Right atrium auricular region (tissue), 2 donors: ENCODE measurements around the gene ZBTB16. TPM values are rescaled to one million over a fixed set of nuclear protein-coding genes. Genes with fewer than 3 reads are reported as not detected.
A peak's percentile ranks its signal among the peaks of the same experiment; 100 is the strongest.

Source experiments
- DNase-seq: peaks from one replicate; pipeline ENCODE4 v3.0.0-alpha.2; 2019; ENCODE audit warnings: low spot score
- H3K27ac ChIP-seq, 2 donors: fragments of 200-600 bp; sonication (generic); 1 replicate in 1 of 2; 2 replicates in 1 of 2; pipeline ENCODE4 v1.5.1; 2016 to 2019
- H3K27me3 ChIP-seq, 2 donors: fragments of 200-600 bp; sonication (generic); one replicate each; pipeline versions ENCODE4 v1.5.1 to v1.6.0; 2017 to 2019
- H3K36me3 ChIP-seq: fragments of 200-600 bp; sonication (generic); one replicate; pipeline ENCODE4 v1.5.1; 2016
- H3K4me1 ChIP-seq, 2 donors: fragments of 200-600 bp; sonication (generic); one replicate each; pipeline versions ENCODE4 v1.5.1 to v1.6.0; 2017 to 2019
- H3K4me3 ChIP-seq, 2 donors: fragments of 200-600 bp; sonication (generic); 1 replicate in 1 of 2; 2 replicates in 1 of 2; pipeline ENCODE4 v1.5.1; 2017 to 2019; ENCODE audit warnings: mild to moderate bottlenecking in 1 of 2, moderate library complexity in 1 of 2
- H3K9me3 ChIP-seq, 2 donors: fragments of 200-600 bp; sonication (generic); one replicate each; pipeline ENCODE4 v1.5.1; 2019
- total RNA-seq, 2 donors: library from RNA; depleted of rRNA; stranded (reverse); fragments of >200 nt; gene quantifications; one replicate each; pipeline ENCODE4 v1.1.0, GENCODE V29; 2016
- TF ChIP-seq, protein P1 (sequence below), 2 donors: fragments of 200-600 bp; sonication (generic); IDR thresholded peaks; one replicate each; pipeline ENCODE4 v1.5.1; 2019; ENCODE audit warnings: antibody characterized with exemption in 2 of 2

Gene ZBTB16
- total RNA-seq, 2 donors from 2014 or later: 65.5 to 101 TPM

DNA sequence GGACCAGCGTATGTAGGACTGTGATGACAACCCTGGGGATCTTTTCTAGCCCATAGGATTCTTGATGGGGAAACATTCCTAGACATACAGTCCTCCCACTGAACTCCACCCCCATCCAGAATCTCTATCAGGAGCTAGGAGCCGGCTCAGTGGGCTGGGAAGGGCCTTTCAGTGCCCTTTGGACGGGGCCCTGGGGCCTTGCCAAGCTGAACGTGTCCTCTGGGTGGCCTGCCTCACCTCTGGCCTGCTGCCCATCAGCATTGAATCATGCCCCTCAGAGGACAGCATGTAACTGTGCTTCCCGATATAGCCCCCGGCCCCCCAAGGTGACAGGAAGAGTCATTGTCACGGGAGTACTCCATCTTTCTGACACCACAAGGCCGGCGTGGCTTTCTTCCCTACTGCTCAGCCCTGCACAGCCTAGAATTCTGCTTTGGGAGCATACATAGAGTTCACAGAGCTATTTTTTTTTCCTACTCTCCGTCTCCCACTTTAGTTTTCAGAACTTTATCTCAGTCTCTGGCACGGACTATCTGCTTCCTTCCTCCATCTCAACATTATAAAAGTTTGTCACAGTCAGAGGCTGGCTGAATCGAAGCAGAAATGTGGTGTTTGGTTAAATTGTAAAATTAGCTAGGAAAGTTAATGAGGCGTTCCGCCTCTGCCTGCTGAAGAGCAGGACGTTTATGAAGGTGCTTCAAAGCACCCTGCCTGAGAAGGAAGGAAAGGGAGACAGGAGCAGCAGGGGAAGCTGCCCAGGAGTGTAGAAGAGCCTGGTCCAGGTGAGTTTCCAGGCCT lies 111.9 kb downstream of the ZBTB16 start:
- H3K4me3 ChIP-seq: peak overlapping the region in 1 of 2 donors; percentile 7
- H3K4me1 ChIP-seq: peaks cover 0 to 98% of the 10 kb centered on the region in 2 donors
- TF ChIP-seq, protein P1, sequence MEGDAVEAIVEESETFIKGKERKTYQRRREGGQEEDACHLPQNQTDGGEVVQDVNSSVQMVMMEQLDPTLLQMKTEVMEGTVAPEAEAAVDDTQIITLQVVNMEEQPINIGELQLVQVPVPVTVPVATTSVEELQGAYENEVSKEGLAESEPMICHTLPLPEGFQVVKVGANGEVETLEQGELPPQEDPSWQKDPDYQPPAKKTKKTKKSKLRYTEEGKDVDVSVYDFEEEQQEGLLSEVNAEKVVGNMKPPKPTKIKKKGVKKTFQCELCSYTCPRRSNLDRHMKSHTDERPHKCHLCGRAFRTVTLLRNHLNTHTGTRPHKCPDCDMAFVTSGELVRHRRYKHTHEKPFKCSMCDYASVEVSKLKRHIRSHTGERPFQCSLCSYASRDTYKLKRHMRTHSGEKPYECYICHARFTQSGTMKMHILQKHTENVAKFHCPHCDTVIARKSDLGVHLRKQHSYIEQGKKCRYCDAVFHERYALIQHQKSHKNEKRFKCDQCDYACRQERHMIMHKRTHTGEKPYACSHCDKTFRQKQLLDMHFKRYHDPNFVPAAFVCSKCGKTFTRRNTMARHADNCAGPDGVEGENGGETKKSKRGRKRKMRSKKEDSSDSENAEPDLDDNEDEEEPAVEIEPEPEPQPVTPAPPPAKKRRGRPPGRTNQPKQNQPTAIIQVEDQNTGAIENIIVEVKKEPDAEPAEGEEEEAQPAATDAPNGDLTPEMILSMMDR (IDR thresholded peaks at IDR 0.05): no peak
- no peaks in the 10 kb centered on the region for H3K27me3 ChIP-seq
- H3K27ac ChIP-seq: peak overlapping the region; percentile 99
- no peaks in the 10 kb centered on the region for H3K9me3 ChIP-seq
- peaks cover 6% of the 10 kb centered on the region for H3K36me3 ChIP-seq
- peak; percentile 98 for DNase-seq

DNA sequence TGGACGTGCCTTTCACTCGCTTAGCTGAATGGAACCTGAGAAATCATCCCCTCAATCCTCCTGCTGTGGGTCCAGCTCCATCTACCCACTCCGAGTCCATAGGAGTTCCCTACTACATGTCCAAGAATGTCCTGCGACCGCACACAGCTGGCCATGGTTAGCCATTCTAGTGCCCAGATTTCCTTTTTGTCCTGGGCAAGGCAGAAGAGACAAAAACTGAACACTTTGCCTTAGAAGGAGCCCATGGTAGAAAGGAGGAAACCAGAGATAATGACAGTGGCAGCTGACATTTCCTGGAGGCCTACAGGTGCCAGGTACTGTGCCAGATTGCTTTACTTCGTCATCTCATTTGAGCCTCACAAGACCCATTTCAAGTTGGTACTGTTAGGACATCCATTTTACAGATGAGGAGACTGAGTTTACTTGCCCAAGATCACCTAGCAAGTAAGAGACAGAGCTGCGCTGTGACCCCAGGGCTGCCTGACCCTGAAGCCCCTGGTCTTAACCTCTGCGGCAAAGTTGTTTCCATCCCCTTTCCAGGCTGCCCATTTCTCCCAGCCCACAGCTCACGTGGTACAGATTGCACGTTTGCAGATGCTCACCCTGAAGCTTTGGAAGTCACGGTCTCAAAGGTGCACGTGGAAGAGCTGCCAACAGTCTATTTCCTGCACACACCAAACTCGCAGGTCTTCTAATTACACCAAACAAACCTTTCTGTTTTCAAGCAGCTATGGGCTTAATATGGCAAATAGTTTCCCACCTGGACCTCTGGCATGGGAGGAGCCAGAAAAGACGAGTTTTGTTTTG lies 112.7 kb downstream of the ZBTB16 start:
- H3K4me3 ChIP-seq: peak overlapping the region in 1 of 2 donors; percentile 7
- DNase-seq: no peak
- no peaks in the 10 kb centered on the region for H3K9me3 ChIP-seq
- TF ChIP-seq, protein P1 (IDR thresholded peaks at IDR 0.05): no peak
- H3K4me1 ChIP-seq: peaks cover 0 to 100% of the 10 kb centered on the region in 2 donors
- H3K27ac ChIP-seq: peak overlapping the region; percentile 99
- H3K27me3 ChIP-seq: no peaks in the 10 kb centered on the region
- H3K36me3 ChIP-seq: peaks cover 6% of the 10 kb centered on the region

DNA sequence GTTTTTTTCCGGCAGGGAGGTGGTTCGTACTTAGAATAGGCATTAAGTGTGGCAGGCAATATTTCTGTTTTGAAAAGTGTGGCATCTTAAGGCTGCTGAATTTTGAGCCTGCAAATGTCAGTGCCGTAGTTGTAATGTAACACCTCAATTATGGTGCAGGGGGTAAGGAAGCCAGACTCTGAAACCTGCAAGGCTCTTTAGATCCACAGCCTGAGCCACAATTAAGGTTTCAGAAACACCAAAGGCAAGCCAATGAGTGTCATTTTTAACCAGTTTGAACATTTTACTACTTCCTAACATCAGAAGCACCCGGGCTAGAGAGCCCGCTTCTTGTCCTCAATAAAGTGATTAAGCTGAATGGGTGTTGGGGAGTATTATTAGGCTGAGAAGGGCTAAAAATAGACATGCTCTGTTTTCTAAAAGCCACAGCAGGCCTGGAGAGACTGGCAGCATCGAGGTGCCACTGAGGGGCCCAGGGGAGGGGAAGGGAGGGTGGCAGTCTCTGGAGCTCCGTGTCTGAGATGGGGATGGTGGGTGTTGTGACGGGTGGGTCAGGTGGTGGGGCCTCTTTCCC lies 113.4 kb downstream of the ZBTB16 start:
- Histone ChIP-seq H3K27me3 (no peaks in the 10 kb centered on the region), H3K4me1 (peaks cover 0 to 100% of the 10 kb centered on the region in 2 donors), H3K9me3 (no peaks in the 10 kb centered on the region), H3K4me3 (no peak overlapping the region), H3K27ac (peak overlapping the region; percentile 99), H3K36me3 (peaks cover 6% of the 10 kb centered on the region)
- TF ChIP-seq, protein P1 (IDR thresholded peaks at IDR 0.05): no peak
- peak; percentile 75 for DNase-seq

DNA sequence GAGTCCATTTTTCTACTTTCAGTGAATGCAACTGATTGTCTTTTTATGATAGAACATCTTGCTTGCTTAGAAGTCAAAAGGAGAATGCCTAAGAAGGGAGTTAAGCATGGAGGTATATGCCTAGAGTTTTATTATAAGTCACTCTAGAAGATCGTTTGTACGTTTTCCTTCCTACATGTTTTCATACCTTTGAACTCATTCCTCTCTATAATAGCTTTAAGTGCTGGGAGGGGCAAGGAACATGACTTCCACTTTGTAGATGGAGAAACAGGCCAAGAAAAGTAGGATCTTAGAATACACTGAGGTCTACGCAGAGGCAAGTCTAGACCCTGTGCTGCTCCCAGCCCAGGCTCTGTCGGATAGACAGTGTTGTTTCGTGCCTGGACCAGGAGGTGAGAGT lies 114.3 kb downstream of the ZBTB16 start:
- Histone ChIP-seq H3K9me3 (no peaks in the 10 kb centered on the region), H3K27ac (peak overlapping the region; percentile 99), H3K36me3 (peaks cover 6% of the 10 kb centered on the region), H3K27me3 (no peaks in the 10 kb centered on the region), H3K4me3 (peak overlapping the region; percentile 21 to 33), H3K4me1 (peaks cover 0 to 100% of the 10 kb centered on the region in 2 donors)
- TF ChIP-seq, protein P1 (IDR thresholded peaks at IDR 0.05): no peak
- DNase-seq: no peak

DNA sequence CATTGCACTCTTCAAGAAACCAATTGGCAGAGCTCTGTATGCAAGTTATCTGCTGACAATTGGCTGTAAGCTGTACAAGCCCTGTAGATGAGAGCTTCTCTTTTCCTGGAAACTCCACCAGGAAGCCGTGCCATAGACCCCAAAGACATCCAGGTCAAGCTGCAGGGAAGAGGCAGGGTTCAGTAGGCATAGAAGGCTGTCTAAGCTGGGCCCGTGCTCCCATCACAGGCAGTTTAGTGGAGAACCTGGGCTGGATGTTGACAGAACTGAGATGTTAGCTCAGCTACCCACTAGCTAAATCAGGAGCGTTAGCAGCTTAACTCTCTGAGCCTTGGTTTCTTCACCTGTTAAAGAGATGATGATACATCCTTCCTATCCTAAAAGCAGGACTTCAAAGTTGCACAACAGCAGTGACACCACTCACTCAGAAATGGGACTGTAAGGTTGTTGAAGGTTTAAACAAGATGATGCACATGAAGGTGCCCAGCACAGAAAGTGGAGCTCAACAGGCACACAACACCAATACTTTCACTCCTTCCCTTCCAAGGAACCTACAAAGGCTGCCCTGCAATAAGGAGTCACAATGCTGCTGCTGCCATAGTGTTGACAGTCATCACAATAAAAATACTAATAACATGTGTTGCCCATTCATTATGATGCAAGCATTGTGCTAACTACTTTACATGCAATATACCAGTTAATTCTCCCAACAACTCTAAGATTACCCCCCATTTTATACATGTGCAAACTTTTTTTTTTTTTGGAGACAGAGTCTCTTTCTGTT lies 115.4 kb downstream of the ZBTB16 start:
- H3K4me3 ChIP-seq: peak overlapping the region; percentile 21 to 33
- no peaks in the 10 kb centered on the region for H3K9me3 ChIP-seq
- peaks cover 0 to 97% of the 10 kb centered on the region in 2 donors for H3K4me1 ChIP-seq
- H3K36me3 ChIP-seq: peaks cover 6% of the 10 kb centered on the region
- no peak for DNase-seq
- H3K27ac ChIP-seq: peak overlapping the region; percentile 99
- TF ChIP-seq, protein P1 (IDR thresholded peaks at IDR 0.05): no peak
- H3K27me3 ChIP-seq: no peaks in the 10 kb centered on the region
